HFF-Myc (cell line): ENCODE results near the gene KIRREL3.

ENCODE experiments used
- DNase-seq: peaks from one replicate; pipeline ENCODE4 v3.0.0-alpha.2; 2011; ENCODE audit warnings: low read depth; ENCODE audit errors: extremely low read depth
- H3K4me3 ChIP-seq: replicated peaks from 2 replicates; pipeline ENCODE4 v1.5.1; 2011; ENCODE audit warnings: low read depth, mild to moderate bottlenecking, control low read depth, low read length
- TF ChIP-seq, protein P1 (sequence below): IDR thresholded peaks from 2 replicates; pipeline ENCODE4 v1.5.1; 2012; ENCODE audit warnings: mild to moderate bottlenecking, low read depth, low read length, control low read depth; ENCODE audit errors: missing control alignments

Gene KIRREL3

DNA sequence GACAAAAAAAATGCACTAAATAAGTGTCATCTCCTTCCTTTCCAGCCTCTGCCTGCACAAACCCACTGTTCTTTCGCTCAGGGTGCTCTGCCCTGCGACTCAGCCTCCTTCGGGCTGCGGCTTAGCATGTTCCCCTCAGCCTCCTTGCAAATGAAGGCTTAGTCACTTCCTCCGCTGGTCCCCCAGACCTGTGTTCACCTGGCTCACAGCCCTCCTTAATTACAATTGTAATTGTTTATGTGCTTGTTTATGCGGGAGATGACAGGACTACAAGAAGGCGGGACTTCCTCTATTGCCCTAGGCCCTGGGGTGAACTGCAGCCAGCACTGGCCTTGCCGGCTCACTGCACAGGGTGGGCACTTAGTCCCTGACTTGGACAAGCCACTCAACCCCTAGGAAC is 303.6 kb downstream of the KIRREL3 start:
- no peak for DNase-seq
- TF ChIP-seq, protein P1, sequence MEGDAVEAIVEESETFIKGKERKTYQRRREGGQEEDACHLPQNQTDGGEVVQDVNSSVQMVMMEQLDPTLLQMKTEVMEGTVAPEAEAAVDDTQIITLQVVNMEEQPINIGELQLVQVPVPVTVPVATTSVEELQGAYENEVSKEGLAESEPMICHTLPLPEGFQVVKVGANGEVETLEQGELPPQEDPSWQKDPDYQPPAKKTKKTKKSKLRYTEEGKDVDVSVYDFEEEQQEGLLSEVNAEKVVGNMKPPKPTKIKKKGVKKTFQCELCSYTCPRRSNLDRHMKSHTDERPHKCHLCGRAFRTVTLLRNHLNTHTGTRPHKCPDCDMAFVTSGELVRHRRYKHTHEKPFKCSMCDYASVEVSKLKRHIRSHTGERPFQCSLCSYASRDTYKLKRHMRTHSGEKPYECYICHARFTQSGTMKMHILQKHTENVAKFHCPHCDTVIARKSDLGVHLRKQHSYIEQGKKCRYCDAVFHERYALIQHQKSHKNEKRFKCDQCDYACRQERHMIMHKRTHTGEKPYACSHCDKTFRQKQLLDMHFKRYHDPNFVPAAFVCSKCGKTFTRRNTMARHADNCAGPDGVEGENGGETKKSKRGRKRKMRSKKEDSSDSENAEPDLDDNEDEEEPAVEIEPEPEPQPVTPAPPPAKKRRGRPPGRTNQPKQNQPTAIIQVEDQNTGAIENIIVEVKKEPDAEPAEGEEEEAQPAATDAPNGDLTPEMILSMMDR, result no peak
- H3K4me3 ChIP-seq, result no peak overlapping the region

DNA sequence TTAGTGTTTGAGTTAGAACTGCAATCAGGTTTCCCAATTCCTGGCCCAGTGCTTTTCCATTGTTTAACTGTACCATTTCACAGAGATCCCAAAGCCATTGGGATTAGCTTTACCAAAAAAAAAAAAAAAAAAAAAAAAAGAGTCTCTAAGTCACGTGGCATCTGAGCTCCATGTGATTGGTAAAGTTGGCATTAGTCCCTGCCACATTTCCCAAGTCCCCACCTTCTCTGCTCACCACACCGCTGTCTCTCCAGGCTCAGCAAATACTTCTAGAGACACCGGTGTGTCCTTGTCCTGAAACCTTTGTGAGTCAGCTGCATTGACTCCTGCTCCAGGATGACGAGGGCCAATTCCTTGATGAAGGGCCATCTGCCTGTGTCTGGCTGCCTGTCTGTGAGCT is 305.3 kb downstream of the KIRREL3 start:
- H3K4me3 ChIP-seq, result no peak overlapping the region
- no peak for DNase-seq
- TF ChIP-seq, protein P1, result no peak

DNA sequence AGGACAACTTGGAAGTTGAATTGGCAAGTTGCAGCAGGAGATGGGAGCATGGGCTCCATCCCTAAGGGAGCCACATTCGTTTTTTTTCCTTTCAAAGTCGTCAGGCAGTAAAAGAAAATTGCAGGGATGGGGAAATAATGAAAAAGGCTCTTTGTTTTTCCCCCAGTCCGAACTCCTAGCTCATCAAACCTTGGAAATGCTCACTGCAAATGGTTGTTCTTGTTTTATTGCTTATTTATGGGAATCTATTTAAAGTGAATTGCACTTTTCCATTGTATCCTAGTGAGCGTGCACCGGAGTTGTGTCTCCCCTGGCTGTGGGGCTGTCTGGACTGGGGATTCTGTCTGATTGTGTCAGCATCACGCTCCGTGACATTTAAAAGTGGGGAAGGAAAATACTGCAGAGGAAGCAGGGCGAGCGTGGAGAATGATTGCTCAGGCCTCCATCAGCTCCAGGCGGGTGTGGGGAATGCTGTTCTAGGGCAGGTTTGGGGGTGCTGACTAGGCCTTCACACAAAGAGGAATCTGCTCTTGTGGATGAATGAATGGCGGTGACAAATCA is 306.4 kb downstream of the KIRREL3 start:
- DNase-seq, result no peak
- no peak overlapping the region for H3K4me3 ChIP-seq
- TF ChIP-seq, protein P1, result no peak

DNA sequence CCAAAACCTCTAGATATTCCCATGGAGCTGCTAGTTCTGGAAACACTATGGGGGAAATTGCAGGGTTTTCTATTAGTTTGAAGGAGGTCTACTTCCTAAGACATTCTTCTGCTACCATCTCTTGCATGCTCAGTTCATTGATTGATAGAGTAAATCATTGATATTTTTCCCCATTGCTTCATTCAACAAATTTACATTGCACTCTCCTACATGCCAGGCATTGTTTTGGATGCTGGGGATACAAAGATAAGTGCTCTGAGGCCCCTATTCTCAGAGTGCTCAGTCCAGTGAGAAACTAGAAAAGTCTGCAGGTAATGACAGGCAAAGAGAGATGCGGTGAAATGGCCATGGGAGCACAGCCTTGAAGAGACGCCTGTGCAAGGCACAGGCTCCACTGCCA is 313.1 kb downstream of the KIRREL3 start:
- DNase-seq, result no peak
- TF ChIP-seq, protein P1, result no peak
- no peak overlapping the region for H3K4me3 ChIP-seq

DNA sequence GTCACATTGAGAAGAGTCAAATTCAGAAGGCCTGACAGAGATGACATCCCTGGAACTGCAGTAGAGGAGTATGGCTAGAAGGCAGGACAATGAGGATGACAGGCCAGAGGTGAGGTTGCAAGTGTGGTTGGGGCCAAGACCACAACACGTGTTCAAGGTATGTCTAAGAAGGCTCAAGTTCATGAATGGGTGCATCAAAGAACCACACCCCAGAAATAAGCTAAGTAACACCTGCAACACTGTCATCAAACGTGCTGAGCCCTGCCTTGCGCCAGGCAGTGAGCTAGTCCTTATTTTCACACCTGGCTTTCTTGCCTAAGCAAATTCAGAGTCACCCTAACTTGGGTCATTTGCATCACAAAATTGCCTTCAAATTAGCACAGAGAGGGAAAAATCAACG is 313.6 kb downstream of the KIRREL3 start:
- TF ChIP-seq, protein P1, result no peak
- no peak overlapping the region for H3K4me3 ChIP-seq
- DNase-seq, result no peak

DNA sequence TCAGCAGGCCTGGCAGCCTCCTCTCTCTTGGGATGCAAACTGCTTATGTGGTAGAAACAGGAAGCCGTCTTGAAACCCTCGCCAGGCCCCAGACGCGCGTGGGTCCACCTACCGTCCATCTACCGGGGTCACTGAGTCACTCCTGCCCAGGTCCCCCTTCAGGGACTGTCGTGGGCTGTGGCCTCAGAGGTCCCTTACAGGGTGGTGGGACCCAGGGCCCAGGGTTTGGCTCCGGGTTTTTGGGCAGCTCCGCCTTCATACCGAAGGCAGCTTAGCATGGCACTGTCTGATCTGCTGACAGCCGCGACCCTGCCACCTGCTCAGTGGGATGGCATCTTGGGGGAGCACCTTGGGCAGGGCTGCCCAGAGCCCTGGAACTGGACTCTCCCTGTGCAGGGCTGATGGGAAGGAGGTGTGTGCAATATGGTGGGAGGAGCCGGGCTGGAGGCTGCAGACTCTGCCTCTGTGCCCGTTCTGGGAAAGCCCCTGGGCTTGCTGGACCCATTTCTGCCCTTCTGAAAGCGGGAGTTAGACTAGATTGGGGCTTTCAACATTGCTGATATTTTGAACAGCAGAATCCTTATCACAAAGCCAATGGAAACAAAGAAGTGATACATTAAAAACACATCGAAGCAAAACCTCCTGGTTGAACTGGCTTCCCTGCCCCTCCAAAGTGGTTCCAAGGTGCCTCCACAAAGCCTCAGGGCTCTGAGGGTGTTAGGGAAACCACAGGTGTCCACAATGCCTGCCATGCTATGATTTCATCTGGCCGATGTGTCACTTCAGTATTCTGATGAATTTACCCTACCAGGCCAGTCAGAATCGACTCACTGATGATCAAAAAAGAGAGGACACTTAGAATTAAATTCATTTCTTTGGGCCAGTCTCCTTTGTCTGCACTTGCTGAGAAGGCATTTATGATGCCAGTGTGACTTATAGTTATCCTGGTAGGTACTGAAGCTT is 316.5 kb downstream of the KIRREL3 start:
- DNase-seq, result no peak
- TF ChIP-seq, protein P1, result no peak
- no peak overlapping the region for H3K4me3 ChIP-seq
